ENCODE data around the gene OR8D2.

OR8D2 gene, protein sequence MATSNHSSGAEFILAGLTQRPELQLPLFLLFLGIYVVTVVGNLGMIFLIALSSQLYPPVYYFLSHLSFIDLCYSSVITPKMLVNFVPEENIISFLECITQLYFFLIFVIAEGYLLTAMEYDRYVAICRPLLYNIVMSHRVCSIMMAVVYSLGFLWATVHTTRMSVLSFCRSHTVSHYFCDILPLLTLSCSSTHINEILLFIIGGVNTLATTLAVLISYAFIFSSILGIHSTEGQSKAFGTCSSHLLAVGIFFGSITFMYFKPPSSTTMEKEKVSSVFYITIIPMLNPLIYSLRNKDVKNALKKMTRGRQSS

DNA sequence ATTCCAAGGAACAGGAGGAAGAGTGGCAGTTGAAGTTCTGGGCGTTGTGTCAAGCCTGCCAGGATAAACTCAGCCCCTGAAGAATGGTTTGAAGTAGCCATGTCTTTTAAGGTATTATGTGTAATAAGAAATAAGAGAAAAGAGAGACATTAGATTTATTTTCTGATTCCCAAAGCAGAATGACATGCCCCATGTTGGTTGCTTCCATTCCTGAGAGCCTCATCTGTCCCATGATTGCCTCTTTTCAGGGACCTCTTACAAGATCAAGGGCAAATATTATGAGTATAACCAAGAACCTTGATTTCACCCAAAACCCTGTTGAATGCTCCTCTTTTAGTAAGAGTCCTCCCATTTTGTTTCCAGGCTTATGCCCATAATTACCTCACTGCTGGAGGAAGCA, at the start of gene OR8D2:
Gene OR8D2, minus strand, starts transcription at position 101 of the 400 bp plus-strand sequence. Its CDS starts 0 bp downstream, at position 101.
- no peak for DNase-seq (ENCODE audit: low read depth in 2 of 2)

DNA sequence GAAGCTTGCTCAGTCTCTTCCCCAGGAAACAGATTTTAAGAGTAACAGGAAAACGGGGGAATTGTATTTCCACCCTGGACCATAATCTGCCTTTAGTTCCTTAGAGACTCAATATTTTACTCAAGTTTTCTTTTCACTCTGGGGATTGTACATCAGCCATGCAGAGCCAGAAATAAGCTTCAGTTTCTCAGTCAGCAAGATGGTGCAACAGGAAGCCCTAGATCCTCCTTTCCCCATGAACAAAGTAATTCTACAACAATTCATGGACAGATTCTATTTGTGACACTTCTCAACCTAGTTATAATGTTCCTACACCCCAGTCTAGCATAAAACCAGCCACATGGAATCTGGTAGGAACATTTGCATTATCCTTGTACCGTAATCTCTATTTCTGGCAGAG, 39.6 kb upstream of the OR8D2 start:
- DNase-seq (ENCODE audit: low read depth in 2 of 2): no peak

DNA sequence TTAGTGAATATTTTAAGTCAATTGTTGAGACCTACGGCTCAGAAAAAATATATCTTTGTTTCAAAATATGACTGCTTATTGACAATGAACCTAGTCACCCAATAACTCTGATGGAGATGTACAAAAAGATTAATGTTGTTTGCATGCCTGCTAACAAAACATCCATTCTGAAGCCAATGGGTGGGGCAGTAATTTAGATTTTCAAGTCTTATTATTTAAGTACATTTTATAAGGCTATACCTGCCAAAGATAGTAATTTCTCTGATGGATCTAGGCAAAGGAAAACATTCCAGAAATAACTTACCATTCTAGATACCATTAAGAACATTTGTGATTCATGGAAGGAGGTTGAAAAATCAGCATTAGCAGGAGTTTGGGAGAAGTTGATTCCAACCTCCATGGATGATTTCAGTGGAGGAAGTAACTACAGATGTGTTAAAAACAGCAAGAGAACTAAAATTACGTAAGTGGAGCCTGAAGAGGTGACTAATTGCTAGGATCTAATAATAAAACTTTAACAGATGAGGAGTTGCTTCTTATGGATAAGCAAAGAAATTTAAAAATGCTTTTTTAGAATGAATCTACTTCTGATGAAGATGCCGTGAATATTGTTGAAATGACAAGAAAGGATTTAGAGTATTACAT, 26.4 kb upstream of the OR8D2 start:
- DNase-seq (ENCODE audit: low read depth in 2 of 2): no peak

DNA sequence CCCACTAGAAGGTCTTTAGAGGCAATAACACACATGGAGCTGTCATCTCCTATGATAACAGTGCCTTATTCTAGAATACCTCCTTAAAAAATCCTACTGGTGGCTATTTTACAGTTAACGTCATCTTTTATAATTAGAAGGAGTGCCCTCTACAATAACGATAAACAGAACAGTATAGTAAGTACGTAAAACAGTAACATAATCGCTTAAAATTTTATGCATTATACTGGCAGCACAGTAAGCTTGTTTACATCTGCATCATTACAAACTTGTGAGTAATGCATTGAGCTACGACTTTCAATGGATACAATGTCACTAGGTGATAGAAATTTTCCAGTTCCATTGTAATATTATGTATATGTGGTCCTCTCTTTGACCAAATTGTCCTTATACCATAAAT, 24.3 kb upstream of the OR8D2 start:
- no peak for DNase-seq (ENCODE audit: low read depth in 2 of 2)

DNA sequence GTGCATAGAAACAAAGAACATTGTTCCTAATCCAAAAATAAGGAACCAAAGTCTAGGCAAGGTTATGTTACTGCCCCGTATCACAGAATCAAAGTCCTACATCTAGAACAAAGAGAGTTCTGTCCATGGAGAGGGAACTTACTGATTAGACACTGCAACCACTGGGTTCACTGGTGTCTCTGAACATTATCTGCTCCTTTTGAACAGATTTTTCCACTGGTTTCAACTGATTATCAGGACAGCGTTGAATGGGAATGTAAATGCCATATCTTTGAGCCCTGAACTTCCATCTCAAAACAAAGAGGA, 20.1 kb upstream of the OR8D2 start:
- DNase-seq (ENCODE audit: low read depth in 2 of 2): no peak

DNA sequence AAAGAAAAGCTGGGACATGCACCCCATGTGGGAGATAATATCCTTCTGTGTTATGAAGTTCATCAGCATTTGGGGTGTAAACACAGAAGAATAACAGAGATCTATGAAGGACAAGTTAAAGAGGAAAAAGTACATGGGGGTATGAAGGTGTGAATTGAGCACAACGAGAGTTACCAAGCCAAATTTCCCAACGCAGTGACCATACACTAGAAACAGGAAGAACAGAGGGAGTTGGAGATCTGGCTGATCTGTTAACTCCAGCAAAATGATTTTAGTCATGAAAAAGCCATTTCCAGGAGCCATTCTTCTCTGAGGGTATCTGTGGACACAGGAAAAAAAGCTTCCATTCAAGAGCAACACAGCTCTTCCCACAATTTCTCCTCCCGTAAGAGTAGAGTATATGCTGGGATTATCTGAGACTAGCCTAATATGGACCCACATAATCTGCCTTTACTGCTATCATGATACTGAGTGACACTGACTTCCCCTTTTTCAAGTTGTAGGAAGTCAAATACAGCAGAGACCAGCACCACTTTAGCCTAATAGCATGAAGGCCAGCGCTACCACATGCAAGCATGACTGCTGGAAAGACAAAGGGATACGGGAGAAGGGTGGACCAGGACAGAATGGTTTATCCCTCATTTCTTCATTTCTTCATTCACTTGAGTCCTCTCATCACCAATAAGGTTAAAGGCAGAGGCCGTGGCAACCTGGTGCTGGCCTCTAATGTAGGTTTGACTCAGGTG, 19.6 kb upstream of the OR8D2 start:
- DNase-seq (ENCODE audit: low read depth in 2 of 2): no peak

DNA sequence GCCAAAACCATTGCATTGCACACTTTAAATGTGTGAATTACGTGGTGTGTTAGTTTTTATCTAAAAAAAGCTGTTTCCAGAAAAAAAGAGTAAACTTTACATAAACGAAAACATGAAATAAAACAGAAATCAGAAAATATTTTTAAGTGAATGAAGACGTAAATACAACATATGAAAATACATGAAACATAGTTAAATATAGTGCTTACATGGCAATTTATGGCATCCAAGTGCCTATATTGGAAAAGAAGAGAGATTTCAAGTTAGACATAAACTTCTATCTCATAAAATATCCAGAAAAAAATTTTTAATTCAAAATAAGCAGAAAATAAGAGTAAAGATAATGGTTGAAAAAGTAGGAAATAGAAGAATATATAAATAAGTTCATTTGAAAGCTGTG, 11.9 kb upstream of the OR8D2 start:
- DNase-seq (ENCODE audit: low read depth in 2 of 2): no peak

DNA sequence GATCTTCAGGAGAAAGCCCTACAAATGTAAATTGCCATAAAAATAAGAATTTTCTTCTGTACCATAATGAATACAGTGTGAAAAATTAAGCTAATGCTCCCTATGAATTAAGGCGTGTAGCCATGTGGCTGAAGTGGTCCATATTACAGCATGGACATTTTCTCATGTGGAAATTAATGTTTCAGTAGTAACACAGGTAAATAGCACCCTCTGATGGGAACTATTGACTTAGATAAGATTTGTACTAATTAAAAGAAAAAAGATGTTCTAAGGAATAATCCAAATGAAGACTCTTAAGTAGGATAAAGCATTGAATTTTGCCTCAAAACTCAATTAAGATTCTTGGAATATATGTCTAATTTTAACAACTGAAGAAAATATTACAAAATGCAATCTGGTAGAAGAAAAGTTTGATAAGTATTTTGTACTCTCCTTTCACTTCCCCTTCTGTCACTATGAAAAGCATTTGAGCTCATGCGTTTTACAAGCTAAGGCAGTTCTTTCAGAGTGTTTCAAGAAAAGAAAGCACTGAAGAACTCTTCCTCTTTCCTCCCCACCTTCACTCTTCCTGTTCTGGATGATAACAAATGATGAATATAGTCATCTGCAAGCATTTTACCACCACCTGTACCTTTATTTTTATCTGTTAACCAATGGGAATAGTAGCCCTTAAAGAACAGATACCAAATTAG, 9.9 kb upstream of the OR8D2 start:
- DNase-seq (ENCODE audit: low read depth in 2 of 2): no peak

DNA sequence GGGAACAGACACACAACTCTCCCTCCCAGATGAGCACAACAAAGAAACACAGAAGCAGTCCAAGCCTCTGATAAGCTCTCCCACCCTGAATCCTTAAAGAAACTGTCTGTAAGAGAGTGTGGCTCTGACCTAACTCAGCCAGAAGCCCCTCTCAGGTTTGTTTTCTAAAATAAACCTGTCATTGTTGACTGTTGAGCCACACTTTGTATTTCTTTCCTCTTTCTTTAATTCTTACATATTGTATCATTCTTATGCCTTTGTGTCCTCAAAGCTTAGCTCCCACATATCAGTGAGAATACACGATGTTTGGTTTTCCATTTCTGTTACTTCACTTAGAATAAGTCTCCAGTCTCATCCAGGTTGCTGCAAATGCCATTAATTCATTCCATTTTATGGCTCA, 7.8 kb upstream of the OR8D2 start:
- no peak for DNase-seq (ENCODE audit: low read depth in 2 of 2)

DNA sequence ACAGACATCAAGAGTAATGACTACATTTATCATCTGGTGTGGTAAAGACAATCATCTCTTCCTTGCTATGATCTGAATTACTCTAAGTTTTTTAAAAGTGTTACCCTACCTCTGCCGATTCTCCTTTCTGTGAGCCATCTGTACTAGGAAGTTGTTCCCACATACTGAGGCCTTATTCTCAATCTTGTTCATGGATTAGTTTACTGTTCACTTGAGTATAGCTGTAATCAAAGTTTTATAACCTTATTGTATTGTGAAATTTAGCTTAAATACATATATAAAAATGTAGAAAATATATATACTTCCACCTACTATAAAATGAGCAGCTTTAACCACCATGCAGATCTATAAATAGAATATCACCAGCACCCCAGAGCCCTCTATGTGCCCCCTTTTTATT, 2.4 kb upstream of the OR8D2 start:
- DNase-seq (ENCODE audit: low read depth in 2 of 2): no peak

DNA sequence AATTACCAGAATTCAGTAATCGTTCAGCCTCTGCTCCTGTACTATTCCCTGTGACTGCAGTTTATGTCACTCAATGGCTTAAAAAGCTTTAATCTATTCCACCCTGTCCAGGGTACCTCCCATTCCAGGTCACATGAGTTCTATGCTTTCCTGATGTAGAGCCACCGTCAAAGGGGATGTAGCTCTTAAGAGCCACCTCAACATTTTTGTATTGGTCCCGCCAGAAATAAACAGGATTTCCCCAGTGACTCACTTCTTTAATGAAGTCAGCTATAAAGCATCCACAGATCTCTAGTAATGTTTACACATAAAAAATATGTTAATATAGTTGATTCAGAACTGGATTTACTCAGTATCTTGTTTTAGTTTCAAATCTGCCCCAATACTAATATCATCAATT, 4.9 kb downstream of the OR8D2 start:
- DNase-seq (ENCODE audit: low read depth in 2 of 2): no peak

DNA sequence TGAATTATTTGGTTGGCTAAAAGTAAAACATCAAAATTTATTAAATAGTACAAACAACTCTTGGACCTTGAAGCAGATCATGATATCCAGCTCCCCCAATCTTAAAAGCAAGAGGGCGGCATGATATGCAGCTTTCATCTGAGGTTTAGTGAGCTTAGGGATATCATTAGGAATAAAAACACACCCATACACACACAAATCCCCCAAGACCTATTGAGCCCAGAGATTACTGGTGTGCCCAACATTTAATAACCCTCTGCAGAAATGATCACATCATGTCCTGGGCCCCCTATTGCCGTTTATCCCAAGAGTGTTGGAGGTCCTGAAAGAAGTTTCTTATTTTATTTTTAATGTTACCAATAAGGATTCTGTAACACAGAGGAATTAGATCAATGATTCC, 6.1 kb downstream of the OR8D2 start, which contains the start of gene OR8D1:
Gene OR8D1, minus strand, starts transcription at position 101 of the 400 bp plus-strand sequence. CDS start 3,183 bp downstream, outside the sequence.
- no peak for DNase-seq (ENCODE audit: low read depth in 2 of 2)

DNA sequence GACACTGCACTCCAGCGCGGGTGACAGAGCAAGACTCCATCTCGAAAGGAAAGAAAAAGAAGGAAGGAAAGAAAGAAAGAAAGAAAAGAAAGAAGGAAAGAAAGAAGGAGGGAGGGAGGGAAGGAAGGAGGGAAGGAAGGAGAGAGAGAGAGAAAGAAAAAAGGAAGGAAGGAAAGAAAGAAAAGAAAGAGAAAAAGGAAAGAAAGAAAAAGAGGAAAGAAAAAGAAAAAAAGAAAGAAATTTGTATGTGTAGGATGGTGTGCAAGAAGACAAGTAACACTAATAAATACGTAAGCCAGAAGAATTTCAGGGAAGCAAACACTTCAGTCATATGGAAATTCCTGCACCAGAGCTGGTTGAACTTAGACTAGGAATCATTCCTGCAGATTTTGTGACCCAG, 6.9 kb downstream of the OR8D2 start:
- DNase-seq (ENCODE audit: low read depth in 2 of 2): no peak

DNA sequence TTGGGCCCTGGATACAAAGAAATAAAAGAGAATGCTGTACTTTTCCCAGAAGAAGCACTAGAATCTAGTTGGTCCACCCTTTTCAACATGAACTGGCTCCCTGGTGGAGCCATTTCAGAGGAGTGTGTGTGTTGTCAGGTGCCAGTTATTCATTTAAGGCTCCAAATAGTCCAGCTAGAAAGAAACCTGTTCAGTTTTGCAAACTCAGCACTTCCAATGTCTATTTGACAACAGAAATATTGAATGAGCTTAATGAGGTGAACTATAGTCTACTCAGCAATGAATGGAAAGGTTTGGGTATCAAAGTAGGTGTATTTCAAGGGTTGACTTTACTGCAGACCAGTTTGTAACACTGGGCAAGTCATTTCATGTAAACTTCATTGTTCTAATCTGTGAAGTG, 8.3 kb downstream of the OR8D2 start:
- no peak for DNase-seq (ENCODE audit: low read depth in 2 of 2)

DNA sequence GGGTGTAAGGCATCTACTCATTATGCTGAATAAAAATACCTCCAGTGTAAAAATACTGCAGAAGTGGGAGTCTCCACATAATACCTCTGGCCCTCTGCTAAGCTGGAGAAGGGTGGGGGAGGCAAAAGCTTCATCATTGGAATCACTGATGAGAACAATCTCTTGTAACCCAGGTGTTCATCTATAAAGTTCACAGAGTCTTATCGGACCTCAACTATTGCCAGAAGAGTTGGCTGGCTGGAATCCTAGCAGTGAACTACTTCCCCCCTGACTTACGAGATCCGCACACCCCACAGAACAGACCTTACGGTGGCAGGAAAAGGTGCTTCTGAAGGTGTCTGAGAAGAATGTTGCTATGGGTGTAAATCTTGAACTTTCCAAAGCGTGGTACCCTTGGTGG, 8.7 kb downstream of the OR8D2 start:
- no peak for DNase-seq (ENCODE audit: low read depth in 2 of 2)

DNA sequence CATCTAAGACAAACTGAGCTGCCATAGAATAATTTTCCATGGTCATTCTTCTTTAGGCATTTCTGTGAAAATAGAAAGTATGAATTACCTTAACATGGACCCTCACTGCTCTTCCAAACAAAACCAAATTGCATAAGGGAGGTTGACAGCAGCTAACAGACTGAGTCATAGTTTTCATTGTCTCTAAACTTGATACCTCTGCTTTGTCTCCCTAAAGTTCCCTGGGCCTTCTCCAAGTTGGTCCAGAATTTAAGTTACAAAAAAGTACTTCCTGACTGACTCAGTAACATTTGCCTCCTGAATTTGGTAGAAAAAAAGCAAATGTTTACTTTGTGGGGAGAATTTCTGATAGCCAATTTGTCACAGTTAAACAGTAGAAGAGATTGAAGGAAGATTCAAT, 9.3 kb downstream of the OR8D2 start:
- no peak for DNase-seq (ENCODE audit: low read depth in 2 of 2)

DNA sequence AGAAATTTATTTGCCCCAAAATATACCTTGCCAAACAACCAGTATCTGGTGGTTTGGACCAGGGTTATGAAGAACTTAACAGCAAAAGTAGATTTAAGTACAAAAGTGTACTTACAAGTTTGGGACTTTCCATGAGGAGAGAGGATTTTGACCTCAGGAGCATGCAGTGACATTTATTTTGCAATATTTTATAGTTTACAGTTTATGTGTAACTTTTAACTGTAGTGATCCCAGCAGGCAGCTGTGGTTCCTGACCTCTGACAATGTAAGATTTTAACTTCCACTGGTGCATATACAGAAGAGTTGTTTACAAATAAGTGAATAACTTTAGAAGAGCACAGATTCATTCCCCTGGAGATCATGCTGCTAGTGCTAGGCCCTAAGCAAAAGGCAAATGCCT, 12.9 kb downstream of the OR8D2 start:
- no peak for DNase-seq (ENCODE audit: low read depth in 2 of 2)

DNA sequence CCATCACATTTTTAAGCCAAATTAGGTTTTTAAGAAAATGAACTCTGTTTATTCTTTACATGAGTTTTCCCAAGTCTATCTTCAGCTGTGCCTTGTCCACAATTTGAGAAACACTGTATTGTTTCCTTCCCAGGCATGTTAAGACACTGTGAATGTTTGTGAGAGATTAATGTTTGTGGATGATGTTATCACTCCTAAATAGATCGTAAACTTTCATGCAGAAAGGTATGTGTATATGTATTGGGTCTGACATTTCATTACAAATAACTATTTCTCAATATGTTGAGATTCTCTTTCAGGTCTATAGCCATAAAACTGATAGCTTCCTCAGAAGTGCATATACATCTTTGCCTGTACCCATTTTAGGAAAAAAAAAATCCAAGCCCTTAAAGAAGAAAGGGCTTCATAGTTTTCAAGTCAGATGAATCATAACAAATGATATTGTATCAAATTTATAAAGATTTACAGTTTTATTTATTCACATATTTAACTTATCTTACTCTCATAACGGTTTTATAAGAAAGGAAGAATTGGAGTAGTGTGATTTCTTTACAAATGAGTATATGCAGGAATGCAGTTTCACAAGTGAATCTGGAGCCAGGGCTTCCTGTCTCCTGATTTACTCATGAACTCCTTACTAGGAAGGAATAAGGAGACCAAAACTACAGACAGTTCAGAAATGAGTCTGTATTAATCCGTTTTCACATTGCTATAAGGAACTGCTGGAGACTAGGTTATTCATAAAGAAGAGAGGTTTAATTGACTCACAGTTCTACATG, 17.5 kb downstream of the OR8D2 start:
- DNase-seq (ENCODE audit: low read depth in 2 of 2): no peak

DNA sequence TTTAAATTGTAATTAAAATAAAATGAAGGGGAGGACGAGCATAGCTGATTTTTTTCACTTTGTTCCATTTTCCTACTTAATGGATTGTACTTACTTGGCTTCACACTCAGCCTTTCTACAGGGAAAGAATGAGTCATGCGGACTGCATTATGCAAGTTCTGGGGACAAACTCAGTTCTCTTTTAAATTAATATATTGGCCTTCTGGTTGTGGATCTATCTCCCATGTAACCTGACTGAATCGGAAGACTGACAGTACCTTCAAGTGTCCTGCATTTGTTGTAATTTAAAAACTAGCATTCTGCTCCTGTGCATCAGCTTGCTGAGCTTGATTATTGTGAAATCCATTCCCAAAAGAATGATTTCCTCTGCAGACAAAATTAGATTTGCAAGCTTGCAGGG, 18.4 kb downstream of the OR8D2 start:
- DNase-seq (ENCODE audit: low read depth in 2 of 2): no peak

DNA sequence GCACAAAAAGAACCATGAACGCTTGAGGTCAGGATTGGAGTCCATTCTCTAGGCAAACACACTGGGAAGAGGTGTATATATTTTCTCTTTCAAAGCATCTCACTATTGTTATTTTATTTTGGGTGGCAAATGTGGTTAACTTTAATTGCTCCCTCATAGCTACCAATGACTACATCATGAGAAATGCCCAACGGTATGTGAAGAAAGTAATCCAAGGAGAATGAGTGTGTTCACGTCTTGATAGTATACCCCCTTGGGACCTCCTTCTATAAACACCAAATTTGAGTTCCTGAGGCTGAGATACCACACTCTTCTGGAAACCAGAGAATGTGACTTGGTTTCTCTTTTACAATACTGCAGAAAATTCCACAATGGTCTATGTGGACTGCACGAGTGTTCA, 22.1 kb downstream of the OR8D2 start:
- DNase-seq (ENCODE audit: low read depth in 2 of 2): no peak

DNA sequence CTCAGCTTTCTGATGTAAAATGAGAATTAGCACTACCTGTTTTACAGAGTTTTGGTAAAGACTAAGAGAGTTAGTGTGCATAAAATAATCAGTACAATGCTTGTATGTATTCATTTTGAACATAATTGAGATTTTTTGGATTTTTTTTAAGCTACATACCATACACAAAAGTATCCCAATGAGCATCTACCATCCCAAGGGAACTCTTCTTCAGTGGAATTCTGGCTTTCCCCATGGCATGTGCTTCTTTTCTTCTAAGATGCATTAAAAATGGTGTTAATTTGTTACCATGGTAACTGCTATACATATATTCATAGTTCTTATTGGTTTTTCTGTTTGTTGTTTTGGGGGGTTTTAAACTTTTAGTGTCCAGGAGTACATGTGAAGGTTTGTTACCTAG, 24.0 kb downstream of the OR8D2 start:
- no peak for DNase-seq (ENCODE audit: low read depth in 2 of 2)

DNA sequence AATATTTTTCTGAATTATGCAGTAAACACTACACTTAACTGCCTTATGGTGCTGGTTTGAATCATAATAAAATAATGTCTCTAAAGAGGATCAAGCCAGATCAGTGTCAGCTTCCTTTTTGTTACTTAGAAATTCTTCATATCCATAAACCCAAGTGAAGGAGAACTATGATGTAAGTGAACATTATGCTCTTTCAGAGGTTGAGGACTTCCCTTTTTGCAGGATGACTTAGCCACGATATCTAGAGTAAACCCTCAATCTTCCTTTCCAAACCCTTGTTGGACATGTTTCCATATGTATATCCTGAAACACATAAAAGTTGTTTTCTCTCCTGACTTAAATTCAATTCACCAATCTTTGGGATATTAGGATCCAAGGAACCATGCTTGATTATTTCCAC, 25.3 kb downstream of the OR8D2 start:
- no peak for DNase-seq (ENCODE audit: low read depth in 2 of 2)

Data from stimulated activated CD8-positive, alpha-beta memory T cell treated with anti-CD3 and anti-CD28 coated beads, Interleukin-2, amount 100 ng/mL, for 48 hours (primary cell).